GM21360 (cell line): ENCODE measurements around the gene RRP36.

ENCODE experiments used
- ATAC-seq: cut with Tn5 transposase; IDR thresholded peaks from one replicate; pipeline ENCODE4 v1.9.1; 2021; ENCODE audit warnings: mild to moderate bottlenecking, moderate library complexity; ENCODE audit not compliant: unreplicated experiment

RRP36 gene

GRCh38 chr6:43060755-43061633 is 39.6 kb downstream of the RRP36 start:
- no peak for ATAC-seq

- ATAC-seq, result no peak
Observed at GRCh38 chr6:43061861-43062260, 40.4 kb downstream of the RRP36 start.

GRCh38 chr6:43062818-43063217 is 41.4 kb downstream of the RRP36 start:
- no peak for ATAC-seq

- ATAC-seq, result no peak
Observed at GRCh38 chr6:43070028-43070632, 48.7 kb downstream of the RRP36 start.

- ATAC-seq, result no peak
Observed at GRCh38 chr6:43074847-43075669, 53.6 kb downstream of the RRP36 start.

GRCh38 chr6:43075670-43076463 is 54.4 kb downstream of the RRP36 start, which contains the start of gene PTK7:
TSS of gene PTK7 (plus strand) at chr6:43076314. CDS start at chr6:43076489, 175 bp downstream.
- no peak for ATAC-seq

GRCh38 chr6:43076464-43077332 is 55.3 kb downstream of the RRP36 start:
- ATAC-seq, result no peak

- no peak for ATAC-seq
Observed at GRCh38 chr6:43077333-43077809, 55.9 kb downstream of the RRP36 start.

GRCh38 chr6:43077981-43078511 is 56.6 kb downstream of the RRP36 start:
- no peak for ATAC-seq

- ATAC-seq, result no peak
Observed at GRCh38 chr6:43078691-43079090, 57.3 kb downstream of the RRP36 start.
